Chondrocyte (in vitro differentiated cells): Measurements from ENCODE around the gene PTPRN. TPM values are rescaled to one million over a fixed set of nuclear protein-coding genes. Genes with fewer than 3 reads are reported as not detected.

ENCODE experiments used
- DNase-seq: peaks from one replicate; pipeline ENCODE4 v3.0.0; 2021; ENCODE audit warnings: mixed read lengths, low spot score
- H3K27ac Mint-ChIP-seq: one replicate; pipeline ENCODE4 v1.8.0; 2021; ENCODE audit warnings: mild to moderate bottlenecking, moderate library complexity, mixed read lengths; ENCODE audit not compliant: unreplicated experiment
- H3K27me3 Mint-ChIP-seq: 2 replicates; pipeline ENCODE4 v1.8.0; 2021; ENCODE audit warnings: low read depth, mixed read lengths
- H3K36me3 Mint-ChIP-seq: 2 replicates; pipeline ENCODE4 v1.8.0; 2021; ENCODE audit warnings: low read depth, mixed read lengths
- H3K4me1 Mint-ChIP-seq: 2 replicates; pipeline ENCODE4 v1.8.0; 2021; ENCODE audit warnings: low read depth, mild to moderate bottlenecking, mixed read lengths
- H3K4me3 Mint-ChIP-seq: one replicate; pipeline ENCODE4 v1.8.0; 2021; ENCODE audit warnings: mild to moderate bottlenecking, moderate library complexity, mixed read lengths; ENCODE audit not compliant: unreplicated experiment
- H3K9me3 Mint-ChIP-seq: 2 replicates; pipeline ENCODE4 v1.8.0; 2021; ENCODE audit warnings: low read depth, mixed read lengths
- CTCF ChIP-seq: fragments of 200-600 bp; sonication (generic); IDR thresholded peaks from 2 replicates; pipeline ENCODE4 v1.5.0; 2021; ENCODE audit warnings: antibody characterized with exemption, mild to moderate bottlenecking, moderate library complexity
- total RNA-seq: library from RNA; stranded (reverse); gene quantifications from 3 replicates; pipeline ENCODE4 v1.2.1, GENCODE V29; 2021

The PTPRN gene
- total RNA-seq, 1 donor from 2014 or later = 0.87 TPM

GRCh38 chr2:219334076-219334475 lies 24.9 kb upstream of the PTPRN start:
- Mint-ChIP-seq H3K36me3 (peaks cover 3% of the 10 kb centered on the region), H3K4me3 (no peak overlapping the region), H3K27me3 (peaks cover 76% of the 10 kb centered on the region), H3K27ac (no peak overlapping the region), H3K9me3 (peaks cover 11% of the 10 kb centered on the region), H3K4me1 (peaks cover 2% of the 10 kb centered on the region)
- no peak for DNase-seq
- TF ChIP-seq CTCF = no peak

DNA sequence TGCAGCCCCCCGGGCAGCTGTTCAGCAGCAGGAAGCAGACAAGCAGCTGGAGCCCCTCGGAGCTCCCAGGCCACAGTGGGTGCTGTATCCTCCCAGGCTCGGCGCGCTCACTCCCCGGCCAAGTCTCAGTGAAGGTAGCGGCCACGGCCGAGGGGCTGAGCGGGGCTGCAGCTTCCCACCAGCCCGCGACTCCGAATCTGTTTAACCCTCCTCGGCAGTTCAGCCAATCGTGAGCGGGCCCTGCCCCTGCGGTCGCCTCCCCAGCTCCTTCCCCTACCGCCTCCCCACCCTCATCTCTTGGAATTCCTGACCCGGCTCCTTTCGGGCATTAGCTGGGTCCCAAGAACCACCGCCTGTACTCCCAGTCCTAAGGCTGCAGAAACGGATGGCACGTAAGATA lies 23.3 kb upstream of the PTPRN start, which contains the start of gene RESP18:
Gene RESP18, minus strand, starts transcription at position 203 of the 400 bp plus-strand sequence.
- Mint-ChIP-seq H3K4me3 (no peak within 1 kb of the TSS), H3K27me3 (peaks cover 82% of the 10 kb centered on the region), H3K27ac (no peak within 1 kb of the TSS), H3K36me3 (peaks cover 3% of the 10 kb centered on the region), H3K4me1 (peaks cover 2% of the 10 kb centered on the region), H3K9me3 (peaks cover 11% of the 10 kb centered on the region)
- no peak for DNase-seq
- no peak for TF ChIP-seq CTCF

DNA sequence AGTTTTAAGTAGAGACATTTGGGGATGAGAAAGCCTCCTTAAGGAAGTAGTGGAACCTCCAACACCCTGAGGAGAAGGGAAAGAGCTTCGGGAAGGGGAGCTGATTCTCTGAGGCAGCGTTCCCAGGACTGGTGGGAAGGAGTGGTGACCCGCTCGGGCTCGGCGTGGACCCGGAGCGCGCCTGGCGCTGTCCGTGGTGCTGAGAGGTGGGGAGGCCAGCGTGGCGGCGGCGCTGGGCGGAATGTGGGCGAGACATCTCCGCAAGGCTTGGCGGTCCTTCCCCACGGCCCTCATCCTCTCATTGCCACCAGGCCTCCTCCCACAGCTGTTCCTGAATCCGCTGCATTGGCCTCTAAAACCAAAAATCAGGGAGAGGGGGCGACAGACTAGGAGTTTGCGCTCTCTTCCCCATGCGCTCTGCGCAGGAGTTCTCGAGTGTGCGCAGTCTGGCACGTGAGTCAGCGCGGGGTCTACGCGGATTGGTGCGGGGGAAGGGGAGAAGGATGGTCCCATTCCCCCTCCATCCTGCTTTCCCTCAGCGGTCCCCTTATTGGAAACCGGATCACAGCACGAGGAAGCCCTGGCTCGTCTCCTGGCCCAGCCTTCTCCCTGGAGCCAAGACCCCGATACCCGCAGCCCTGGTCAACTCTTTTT lies 22.5 kb upstream of the PTPRN start:
- H3K27me3 Mint-ChIP-seq = peaks cover 85% of the 10 kb centered on the region
- H3K36me3 Mint-ChIP-seq = peaks cover 3% of the 10 kb centered on the region
- peaks cover 10% of the 10 kb centered on the region for H3K9me3 Mint-ChIP-seq
- no peak for DNase-seq
- no peak overlapping the region for H3K27ac Mint-ChIP-seq
- no peak overlapping the region for H3K4me3 Mint-ChIP-seq
- peaks cover 2% of the 10 kb centered on the region for H3K4me1 Mint-ChIP-seq
- no peak for TF ChIP-seq CTCF

- H3K4me3 Mint-ChIP-seq = no peak overlapping the region
- H3K27me3 Mint-ChIP-seq = peaks cover 82% of the 10 kb centered on the region
- H3K4me1 Mint-ChIP-seq = peaks cover 2% of the 10 kb centered on the region
- H3K36me3 Mint-ChIP-seq = no peaks in the 10 kb centered on the region
- no peak for DNase-seq
- no peak overlapping the region for H3K27ac Mint-ChIP-seq
- no peak for TF ChIP-seq CTCF
- H3K9me3 Mint-ChIP-seq = no peaks in the 10 kb centered on the region
These were observed 18.5 kb upstream of the PTPRN start for GRCh38 chr2:219327719-219328118.

GRCh38 chr2:219325657-219326315 lies 16.6 kb upstream of the PTPRN start:
- DNase-seq = no peak
- Mint-ChIP-seq H3K27ac (no peak overlapping the region), H3K27me3 (peaks cover 80% of the 10 kb centered on the region), H3K36me3 (no peaks in the 10 kb centered on the region), H3K4me1 (no peaks in the 10 kb centered on the region), H3K9me3 (no peaks in the 10 kb centered on the region), H3K4me3 (no peak overlapping the region)
- TF ChIP-seq CTCF = no peak
